Measurements from ENCODE around the gene LRPAP1.
"Not testable (repeated sequence)": the region's sequence is repeated elsewhere in the genome, so short reads cannot be mapped to it uniquely, and the experiment has no call there.

Gene LRPAP1

DNA sequence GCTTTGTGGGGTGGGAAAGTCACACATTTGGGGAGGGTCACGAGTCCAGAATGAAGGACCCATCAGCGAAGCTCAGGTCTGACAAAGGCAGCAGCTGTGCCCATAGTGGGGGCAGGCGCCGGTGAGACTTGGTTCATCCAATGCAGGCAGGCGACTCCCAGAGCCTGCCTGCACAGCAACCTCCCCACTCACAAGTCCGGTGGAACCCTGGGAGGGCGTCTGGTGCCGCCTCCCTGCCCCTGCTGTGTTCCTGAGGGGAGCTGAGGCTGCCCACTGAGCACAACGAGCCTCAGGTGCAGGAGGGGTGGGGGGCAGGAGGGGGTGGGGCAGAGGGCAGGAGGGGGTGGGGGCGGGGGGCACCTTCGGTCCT, 13.7 kb downstream of the LRPAP1 start:
- no peak for DNase-seq

DNA sequence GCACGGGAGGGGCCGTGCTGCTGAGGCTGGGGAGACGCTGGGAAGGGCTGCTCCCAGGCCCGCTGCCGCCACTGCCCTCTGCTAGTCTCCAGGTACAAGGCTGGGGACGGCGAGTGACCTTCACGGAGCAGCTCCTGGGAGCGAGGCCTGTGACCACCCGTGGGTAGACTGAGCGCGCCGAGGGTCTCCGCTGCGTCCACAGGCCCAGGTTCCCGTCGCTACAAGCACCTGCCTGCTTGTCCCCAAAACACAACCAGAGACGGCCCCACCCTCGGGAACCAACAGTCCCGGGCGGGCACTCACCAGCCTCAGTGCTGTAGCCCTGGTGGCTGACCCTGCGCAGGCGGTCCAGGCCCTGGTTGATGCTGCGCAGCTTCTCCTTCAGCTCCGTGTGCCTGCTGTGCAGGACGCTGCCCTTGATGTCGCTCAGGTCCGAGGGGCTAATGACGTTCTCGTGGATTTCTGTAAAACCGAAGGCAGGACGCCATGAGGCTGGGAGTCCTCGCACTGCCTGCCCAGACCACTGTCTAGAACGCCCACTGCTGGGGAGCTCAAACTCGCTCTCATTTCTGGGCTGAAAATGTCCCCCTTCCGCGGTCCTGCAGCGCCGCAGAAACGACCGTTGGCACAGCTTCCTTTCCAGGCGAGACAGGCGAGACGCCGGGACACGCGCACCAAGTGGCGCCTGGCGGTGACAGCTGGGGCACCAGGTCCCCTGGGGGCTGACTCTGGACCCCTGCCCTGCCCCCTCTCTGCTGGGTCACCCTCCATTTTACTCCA, 14.3 kb downstream of the LRPAP1 start:
- no peak for DNase-seq

DNA sequence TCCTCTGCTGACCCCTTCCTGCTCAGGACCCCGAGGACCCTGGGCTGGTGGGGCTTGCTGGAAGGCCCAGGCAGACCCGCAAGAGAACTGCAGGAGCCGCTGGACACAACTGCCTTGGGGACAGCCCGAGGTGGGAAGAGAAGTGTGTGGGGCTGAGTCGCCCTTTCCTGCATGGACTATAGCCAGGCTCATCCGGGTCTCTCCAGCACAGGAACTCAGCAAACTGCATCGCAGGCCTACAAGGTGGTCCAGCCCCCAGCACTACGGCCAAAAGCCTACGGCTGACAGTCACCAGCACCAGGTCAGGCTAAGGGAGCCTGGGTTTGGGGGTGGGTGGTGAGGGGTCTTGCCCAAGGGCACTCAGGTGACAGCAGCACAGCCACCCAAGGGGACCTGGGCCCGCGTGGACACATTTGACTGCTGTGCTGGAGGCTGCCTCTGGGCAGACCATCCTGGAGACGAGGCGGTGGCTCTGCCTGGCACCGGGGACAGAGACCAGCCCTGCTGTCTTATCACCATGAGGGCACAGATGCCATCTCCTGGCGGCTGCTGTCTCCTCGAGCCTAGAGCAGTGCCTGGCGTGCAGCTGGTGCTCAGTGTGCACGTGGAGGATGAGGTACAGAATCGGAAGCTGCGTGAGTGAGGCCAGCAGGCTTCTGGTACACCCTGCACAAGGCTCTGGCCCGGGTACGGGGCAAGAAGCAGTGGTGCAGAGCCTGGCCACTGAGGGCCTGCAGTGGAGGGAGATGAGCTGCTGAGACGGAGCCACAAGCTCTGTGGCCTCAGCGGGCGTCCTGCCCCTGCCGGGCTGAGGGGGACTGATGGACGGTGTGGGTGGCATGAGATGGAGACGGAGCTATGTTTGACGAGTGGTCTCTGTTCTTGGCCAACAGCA, 15.1 kb downstream of the LRPAP1 start:
- no peak for DNase-seq

DNA sequence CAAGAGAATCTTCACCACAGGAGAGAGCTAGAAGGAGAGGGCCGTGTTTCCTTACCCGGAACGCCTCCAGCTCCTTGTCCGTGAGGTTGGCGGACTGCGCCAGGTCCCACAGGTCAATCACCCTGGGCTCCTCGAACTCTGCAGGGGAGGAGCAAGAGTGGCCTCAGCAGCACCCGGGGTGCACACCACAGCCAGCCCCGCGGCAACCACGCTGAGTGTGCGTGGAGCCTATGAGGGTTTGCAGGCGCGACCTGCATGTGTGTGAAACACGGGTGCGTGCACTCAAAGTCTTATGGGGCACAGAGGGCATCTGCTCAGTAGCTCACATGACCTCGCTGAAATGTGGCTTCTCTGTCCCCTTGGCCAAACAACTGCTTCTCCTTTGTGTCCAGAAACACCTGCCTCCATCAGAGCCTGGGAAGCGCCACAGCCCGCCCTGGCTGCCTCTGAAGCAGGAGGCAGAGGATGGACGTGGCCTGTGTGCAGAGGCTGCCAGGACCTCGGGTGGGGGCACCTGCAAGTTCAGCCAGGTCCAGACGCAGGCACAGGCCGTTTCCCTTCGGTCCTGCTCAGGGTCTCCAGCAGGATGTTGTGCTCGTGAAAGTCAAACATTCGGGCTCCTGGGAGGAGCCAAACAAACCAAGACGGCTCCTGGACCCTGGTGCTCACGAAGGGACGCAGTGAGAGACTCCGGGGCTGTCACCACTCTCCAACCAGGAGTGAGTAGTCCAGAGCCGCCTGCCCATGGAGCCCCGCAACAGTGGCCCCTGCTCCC, 16.0 kb downstream of the LRPAP1 start:
- no peak for DNase-seq

DNA sequence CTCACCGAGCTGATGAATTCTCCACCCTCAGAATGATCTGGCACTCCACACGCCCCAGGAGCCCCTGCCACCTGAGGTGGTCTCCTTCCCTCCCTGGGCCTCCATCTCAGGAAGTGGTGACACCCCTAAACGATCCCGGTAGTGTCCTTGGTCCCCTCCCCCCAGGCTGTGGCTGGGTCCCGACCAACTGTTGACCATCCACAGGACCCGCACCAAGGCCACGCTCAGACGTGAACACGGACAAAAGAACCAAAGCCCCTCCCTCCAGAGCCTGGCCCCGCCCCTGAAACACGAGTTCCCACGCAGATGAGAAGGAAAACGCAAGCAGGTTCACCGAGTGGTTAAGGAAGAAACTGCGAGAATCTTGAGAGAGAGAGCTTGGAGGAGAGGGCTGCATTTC, 16.6 kb downstream of the LRPAP1 start:
- no peak for DNase-seq

DNA sequence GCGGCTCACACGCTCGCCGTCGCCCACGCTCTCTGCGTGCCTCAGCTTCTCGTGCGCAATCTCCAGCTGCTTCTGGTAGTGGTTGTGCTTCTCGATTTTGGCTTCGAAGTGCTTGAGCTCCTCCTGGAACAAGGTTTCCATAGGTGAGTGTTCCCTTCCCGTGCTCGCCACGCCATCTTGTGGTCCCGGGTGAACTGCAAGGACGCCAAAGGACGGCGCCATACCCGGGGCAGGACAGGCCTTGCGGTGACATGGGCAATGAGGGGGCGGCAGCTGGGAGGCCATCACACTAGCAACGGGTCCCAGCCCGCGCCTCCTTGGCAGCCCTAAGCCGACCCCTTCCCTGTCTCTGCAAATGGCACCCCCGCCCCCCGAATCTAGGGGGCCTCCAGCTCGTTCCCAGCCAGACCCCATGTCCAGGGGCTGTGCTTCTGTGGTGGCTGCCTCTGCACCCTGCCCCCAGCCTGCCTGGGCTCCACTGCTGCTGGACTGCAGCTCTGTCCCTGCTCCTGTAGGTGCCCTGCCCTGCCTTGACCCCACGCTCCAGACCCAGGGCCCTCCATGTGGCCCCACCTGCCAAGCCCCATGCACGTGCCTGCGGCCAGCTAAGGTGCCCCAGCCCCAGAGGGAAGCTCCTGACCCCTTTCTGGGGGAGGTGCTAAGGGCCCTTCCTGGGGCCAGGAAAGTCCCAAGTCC, 17.3 kb downstream of the LRPAP1 start:
- DNase-seq, result no peak

DNA sequence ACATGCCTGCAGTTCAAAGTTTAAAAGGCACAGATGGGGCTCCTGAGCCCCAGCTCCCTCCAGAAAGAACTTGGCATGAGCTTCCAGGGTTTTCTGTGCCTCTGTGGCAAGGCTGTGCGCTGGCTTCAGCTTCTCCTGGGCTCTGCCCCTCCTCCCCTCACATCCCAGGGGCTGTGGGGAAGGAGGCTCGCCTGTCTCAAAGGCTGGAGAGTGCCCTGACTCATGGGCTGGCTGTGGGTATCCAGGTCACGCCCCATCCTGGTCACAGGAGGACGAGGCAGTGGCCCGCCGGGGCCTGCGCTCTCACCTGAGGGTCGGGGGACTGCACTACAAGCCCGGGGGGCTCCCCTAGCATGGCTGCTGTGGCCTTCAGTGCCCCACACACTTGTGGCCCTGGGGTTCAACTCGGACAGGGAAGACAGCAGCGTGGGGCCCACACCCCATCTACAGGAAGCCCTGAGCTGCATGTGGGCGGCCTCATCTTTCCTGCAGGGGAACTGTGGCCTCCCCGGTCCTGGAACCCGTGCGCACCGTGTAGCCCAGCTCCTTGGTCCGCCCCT, 17.9 kb downstream of the LRPAP1 start:
- DNase-seq, result no peak

DNA sequence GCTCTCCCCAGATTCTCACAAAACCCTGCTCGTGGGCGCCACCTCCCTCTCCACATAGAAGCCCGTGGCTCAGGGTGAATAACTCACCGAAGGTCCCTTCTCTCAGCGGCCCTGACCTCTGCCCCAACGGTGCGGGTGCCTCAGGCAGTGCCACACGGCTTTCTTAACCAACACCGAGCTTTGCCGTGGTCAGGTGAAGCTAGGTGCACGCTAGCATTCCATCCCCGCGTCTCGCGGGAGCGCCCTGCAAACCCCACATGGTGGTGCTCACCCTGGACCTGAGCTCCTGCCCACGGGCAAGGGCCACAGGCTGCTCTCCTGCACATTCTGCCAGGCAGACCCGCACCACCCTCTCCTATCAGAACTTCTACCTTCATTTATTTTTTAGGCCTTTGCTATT, 18.4 kb downstream of the LRPAP1 start:
- no peak for DNase-seq

DNA sequence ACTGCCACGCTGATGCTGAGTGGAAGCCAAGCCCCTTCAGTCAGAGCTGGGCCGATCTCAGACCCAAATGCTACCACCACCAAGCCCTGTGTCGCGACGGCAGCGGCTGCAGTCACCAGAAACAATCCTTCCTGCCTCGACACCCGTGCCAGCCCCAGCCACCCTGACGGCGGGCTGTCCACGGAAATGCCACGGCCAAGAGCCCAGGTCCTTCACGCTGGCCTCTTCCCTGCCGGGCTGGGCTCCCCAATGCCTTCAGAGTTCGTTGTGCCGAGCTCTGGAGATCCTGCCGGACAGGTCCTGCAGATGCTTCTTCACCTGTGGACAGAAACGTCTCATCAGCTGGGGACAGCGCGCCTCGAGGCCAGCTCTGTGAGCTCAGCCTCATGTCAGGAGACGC, 19.5 kb downstream of the LRPAP1 start:
- no peak for DNase-seq

DNA sequence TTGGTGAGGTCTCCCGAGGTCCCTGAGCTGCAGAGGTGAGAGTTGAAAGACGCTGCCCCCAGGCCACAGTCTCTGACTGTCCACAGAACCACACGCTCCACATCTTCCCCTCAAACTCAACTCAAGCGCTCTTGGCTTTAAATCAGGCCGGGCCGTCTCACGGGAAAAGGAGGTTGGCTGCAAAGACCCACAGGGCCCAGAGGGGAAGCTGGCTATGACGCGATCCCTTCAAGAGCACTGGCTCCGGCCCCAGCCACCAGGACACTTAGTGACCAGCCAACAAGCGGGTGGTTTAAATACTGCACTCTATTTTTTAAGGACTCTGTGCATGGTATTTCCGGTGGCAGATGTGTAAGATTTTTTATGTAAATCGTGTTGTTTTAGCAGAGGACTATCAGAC, 19.9 kb downstream of the LRPAP1 start:
- DNase-seq, result no peak

DNA sequence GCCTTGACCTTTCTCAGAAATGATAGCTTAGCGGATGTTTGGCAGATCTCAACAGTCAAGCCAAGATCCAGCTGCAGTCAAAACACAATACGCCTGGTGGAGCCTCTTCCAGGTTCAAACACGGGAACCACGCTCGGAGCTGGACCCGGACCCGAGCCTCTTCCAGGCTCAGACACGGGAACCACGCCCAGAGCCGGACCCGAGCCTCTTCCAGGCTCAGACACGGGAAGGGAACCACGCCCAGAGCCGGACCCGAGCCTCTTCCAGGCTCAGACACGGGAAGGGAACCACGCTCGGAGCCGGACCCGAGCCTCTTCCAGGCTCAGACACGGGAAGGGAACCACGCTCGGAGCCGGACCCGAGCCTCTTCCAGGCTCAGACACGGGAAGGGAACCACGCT, 20.6 kb downstream of the LRPAP1 start:
- DNase-seq, result not testable (repeated sequence)

DNA sequence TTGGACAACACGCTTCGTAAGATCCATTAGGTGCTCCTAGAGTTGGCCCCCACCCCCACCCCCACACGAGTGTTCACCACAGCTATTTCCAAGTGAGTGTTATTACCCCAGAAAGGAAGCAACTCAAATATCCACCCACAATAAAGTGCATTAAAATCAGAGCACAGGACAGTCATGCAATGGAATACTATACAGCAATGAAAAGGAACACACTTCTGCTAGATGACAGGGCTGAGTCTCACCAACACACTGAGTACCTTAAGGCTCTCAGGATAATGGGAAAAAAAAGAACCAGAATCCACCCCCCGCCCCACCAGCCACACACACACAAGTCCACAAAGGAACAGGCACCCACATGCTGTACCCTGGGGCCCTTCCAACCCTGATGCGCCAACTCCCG, 21.0 kb downstream of the LRPAP1 start:
- no peak for DNase-seq

DNA sequence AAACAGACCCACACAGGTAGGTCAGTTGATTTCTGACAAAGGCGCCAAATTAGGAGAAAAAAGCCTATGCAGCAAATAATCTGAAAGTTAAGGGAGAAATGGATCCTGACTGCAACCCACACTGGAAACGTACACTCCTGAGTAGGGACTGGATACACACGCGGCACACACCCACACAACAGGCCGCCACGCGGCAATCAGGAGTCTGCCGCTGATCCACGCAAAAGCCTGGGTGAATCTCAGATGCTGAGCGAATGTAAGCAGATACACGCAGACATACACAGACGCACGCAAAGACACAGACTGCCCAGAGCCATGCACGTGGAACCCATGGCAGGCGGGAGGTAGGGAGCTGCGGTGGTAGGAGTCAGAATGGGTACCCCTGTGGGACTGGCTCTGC, 21.7 kb downstream of the LRPAP1 start:
- no peak for DNase-seq

DNA sequence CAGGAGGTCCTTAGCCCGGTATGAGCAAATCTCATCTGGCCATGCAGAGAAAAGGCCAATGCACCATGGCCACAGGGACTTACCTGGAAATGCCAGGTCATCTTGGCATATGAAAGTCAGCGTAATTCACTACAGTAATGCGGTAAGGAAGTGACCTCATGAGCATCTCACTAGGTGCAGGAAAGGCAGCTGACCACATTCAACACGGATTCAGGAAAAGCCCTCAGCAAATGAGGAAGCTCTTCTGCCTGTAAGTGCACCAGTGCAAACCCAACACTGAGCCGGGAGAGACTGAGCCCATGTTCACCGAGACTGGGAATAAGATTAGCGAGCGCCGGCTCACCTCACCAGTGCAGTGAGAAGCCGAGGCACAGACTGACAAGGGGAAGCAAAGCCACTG, 23.7 kb downstream of the LRPAP1 start:
- no peak for DNase-seq

DNA sequence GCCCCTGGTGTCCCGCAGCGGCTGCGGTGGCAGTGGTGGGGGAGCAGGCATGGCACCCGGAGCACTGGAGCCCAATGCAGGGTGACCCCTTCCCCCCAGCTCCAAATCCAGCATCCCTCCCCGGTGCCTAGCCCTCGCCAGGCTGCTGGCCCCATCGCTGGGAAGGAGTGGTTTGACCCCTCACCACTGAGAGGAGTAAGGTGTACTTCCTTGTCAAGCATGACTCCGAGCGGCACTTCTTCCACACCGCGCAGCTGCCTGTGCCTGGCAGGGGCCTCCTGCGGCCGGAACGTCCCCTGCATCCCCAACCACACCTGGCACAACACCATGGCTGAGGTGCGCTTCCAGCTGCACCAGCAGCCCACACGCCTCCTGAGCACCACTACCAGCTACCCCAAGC, 27.0 kb downstream of the LRPAP1 start:
- no peak for DNase-seq

DNA sequence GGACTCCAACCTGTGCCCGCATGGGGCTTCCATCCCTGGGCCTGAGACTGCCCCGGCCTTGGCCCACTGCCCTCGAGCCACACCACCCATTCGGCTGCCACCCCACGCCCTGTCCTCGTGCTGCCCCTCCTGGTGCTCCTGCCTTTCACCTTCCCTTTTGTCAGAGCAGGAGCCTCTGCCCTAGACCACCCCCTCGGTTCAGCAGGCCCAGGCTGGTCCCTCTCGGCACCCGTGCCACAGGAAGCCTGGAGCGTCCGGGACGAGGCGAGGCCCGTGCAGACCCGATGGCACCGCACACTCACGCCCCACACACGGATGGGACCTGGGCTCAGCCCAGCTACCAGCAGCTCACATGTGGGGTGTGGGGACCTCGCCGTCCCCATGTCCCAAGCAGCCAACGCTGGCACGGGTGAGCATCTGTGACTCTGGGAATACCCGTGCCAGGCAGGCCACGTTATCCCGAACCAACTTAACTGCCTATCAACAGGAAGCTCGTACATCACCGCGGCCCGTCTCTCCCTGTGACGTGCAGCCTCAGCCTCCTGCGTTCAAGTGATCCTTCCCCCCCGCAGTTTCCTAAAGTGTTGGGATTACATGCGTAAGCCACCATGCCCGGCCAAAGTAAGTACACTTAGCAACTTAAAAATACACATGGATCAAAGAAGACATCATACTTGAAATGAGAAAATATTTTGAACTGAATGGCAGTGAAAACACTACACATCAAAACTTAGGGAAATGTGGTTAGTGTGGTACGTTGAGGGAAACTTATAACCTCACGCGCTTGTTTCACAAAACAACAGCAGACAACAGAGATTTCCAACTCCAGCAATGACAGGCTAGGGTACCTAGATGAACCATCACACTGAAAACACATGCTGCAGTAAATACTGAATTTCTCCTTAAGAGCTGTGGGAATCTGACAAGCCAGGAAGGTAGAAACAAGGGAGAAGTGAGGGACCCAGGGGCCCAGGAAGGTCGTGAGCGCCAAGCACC, 29.0 kb downstream of the LRPAP1 start:
- DNase-seq, result no peak

DNA sequence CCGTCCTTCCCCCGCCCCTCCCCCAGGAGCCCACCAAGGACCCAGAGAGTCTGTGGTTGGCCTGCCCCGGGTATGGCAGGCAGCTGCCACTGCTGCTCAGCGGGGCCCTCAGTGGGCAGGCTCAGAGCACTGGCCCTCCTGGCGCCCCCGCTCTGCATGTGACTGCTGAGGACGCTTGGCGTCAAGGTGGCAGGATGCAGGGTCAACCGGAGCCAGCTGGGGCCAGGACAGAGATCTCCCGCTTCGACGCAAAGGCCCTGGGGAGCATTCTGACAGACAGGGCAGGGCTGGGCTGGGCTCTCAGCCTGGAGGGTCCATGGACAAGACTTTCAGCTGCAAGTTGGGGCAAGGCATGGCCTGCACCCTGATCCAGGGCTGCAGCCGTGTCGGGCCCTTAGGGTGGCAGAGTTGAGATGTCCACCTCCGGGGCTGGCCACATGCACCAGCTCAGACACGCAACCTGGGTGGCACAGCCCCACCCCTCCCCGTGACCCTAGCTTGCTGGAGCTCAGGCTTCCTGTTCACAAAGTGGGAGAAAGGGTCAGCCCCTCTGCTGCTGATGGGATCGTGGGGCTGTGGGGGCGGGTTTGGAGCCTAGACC, 30.3 kb downstream of the LRPAP1 start:
- DNase-seq, result no peak

DNA sequence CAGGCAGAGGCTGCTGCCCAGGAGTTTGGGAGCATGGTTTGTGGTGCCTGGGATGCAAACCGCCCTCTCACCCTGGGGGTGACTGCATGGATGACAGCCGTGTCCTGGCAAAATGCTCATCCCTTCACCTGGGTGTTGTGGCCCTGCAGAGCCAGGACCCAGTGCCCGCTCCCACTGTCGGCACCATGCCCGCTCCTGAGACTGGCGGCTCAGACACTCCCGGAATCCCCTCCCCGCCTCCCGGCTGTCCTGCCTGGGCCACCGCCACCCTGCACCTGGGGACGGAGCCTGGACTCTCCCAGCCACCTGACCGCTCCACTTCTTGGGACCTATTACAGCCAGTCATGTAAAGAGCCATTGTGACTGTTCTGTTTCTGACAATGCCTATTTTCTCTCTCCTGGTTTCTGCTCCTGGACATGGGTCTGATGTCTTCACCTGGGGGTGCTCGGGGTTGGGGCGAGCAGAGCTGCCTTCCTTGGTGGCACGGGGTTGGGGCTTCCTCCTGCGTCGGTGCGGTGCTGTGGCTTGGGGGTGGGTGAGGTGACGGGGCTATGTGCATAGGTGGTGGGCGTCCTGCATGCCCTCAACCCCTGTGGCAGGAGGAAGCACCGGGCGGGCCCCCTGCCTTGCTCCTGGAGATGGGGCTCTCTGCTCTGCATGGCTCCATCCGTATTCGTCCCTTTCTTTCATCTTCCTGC, 30.9 kb downstream of the LRPAP1 start:
- no peak for DNase-seq

DNA sequence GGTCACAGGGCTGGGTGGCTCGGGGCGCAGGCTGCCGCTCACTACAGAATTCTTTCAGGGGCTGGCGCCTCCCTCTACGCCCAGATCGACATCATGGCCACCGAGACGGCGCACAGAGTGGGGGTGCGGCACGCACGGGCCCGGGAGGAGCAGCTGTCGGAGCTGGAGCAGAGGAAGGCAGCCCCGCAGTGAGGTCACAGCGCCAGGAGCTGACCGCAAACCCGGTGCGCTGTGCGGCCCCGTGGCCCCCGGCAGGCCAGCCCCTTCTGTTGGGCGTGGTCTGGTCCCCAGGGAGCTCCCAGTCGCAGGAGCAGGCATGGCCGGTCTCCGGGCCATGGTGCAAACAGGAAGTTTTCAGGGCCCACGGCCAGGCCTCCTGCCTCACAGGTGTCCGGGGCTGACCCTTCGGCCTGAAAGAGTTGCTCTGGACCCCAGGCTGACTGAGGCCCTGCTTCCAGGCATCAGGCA, 31.6 kb downstream of the LRPAP1 start:
- DNase-seq, result no peak

DNA sequence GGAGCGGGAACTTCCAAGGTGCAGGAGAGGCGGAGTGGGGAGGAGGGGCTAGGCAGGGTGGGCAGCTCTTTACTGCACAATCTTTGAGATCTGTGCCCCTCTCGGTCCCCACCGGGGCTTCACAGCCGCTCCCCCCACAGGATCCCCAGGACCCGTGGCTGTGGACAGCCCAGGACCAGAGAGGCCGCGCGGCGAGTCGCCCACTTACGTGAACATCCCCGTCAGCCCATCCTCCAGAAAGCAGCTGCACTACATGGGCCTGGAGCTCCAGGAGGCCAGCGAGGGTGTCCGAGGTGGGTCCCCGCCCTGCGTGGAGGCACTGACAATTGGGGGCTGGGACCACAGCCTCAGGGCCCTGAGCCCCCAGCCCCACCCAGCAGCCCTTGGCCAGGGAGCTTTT, 32.1 kb downstream of the LRPAP1 start:
- DNase-seq, result no peak
